Cardiac septum (tissue), 1 donor: Measurements from ENCODE around the gene HPS3. TPM values are rescaled to one million over a fixed set of nuclear protein-coding genes. Genes with fewer than 3 reads are reported as not detected.
"Not testable (repeated sequence)": the region's sequence is repeated elsewhere in the genome, so short reads cannot be mapped to it uniquely, and the experiment has no call there.

ENCODE experiments used
- DNase-seq: peaks from one replicate; pipeline ENCODE4 v3.0.0-alpha.2; 2020; ENCODE audit warnings: low spot score
- intact Hi-C: fragments of 100-400 bp; cut with DNase I; formaldehyde crosslinking; loops from one replicate; pipeline ENCODE4 v1.14.0; 2022
- long read RNA-seq: library from polyadenylated mRNA; unstranded; transcript quantifications from one replicate; pipeline ENCODE4 v2.0.0, GENCODE V29; 2021
- total RNA-seq: library from RNA; stranded (reverse); fragmentation: NEBNext Ultra II Directional; extraction: Animal tissue kit (Norgen Biotek cat#: 25700); gene quantifications from one replicate; pipeline ENCODE4 v1.2.1, GENCODE V29; 2021
- donor health status: DM: no; HTN: no; CAD: no.

Gene HPS3, protein sequence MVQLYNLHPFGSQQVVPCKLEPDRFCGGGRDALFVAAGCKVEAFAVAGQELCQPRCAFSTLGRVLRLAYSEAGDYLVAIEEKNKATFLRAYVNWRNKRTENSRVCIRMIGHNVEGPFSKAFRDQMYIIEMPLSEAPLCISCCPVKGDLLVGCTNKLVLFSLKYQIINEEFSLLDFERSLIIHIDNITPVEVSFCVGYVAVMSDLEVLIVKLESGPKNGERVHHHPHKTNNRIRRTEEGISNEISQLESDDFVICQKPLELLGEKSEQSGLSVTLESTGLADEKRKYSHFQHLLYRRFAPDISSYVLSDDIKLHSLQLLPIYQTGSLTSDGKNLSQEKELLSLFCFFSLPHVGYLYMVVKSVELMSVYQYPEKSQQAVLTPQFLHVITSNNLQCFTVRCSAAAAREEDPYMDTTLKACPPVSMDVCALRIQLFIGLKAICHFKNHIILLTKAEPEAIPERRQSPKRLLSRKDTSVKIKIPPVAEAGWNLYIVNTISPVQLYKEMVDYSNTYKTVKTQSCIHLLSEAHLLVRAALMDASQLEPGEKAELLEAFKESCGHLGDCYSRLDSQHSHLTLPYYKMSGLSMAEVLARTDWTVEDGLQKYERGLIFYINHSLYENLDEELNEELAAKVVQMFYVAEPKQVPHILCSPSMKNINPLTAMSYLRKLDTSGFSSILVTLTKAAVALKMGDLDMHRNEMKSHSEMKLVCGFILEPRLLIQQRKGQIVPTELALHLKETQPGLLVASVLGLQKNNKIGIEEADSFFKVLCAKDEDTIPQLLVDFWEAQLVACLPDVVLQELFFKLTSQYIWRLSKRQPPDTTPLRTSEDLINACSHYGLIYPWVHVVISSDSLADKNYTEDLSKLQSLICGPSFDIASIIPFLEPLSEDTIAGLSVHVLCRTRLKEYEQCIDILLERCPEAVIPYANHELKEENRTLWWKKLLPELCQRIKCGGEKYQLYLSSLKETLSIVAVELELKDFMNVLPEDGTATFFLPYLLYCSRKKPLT
- 6.2 TPM for total RNA-seq
- long read RNA-seq, full-length matches to known transcripts: 11 of 14 reads
- long read RNA-seq, partial matches to known transcripts: 0 of 14 reads
- long read RNA-seq, other reads (novel, unspliced or antisense): 3 of 14 reads

DNA sequence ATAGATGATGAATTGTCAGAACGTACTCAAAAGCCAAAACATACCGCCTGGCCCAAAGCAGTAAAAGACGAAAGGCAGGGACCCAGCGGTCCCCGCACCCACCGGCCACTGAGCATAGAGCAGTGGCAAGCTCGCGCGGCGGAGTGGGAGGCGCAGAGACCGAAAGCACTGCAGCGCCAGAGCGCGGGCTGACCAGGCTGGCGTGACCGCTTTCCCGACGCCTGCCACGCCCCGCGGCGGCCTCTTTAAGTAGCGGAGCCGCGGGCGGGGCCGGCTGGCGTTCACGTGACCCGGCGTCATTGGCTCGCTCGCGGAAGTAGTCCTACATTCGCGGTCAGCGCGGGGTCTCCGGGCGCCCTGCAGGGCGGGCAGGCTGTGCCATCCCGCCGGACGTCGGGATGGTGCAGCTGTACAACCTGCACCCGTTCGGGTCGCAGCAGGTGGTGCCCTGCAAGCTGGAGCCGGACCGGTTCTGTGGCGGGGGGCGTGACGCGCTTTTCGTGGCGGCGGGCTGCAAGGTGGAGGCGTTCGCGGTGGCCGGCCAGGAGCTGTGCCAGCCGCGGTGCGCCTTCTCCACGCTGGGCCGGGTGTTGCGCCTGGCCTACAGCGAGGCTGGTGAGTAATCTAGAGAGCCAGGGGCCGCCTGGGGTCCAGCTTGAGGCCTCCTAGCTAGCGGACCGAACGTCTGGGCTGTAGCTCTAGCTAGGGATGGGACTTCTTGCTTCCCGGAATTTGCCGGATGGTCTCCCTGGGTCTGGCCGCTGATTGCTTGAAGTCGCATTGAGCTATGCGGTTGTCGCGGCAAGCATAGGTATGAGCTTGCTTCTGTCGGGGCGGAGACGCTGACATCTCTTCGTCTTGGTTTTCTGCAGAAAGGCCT is at the start of gene HPS3:
Gene HPS3 (plus strand): TSS at position 313 of the 880 bp plus-strand sequence. CDS start 86 bp downstream, at position 399.
- DNase-seq: peak; percentile 97
- intact Hi-C loops: loop anchor here (5.0 to 10.0 kb wide), 2 partner anchors 53 to 345 kb away; partner anchors contain the start of gene TM4SF4

DNA sequence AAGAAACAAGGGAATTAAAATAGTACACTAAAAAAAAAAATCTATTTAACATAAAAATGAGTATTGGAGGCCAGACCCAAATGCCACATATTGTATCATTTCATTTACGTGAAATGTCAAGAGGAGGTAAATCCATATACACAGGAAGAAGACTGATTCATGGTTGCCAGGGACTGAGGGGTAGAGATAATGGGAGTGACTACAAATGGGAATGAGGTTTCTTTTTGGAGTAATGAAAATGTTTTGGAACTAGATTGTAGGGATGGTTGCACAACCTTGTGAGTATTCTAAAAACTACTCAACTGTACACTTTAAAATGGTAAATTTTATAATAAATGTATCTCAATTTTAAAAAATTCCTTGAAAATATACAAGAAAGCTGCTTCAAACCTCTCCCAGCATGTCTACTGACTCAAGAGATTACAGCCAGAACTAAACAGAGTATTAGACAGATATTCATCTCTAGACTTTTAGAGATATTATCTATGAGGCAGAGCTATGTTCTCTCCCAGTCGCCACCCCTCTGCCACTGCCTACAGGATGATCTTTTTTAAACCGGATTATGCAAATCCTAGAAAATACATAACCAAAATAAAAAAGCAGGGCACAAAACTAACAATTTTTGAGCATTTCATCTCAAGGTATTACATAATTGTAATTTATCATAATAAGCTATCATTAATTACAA is 49.3 kb upstream of the HPS3 start:
- intact Hi-C loops: no loop called here
- no peak for DNase-seq

DNA sequence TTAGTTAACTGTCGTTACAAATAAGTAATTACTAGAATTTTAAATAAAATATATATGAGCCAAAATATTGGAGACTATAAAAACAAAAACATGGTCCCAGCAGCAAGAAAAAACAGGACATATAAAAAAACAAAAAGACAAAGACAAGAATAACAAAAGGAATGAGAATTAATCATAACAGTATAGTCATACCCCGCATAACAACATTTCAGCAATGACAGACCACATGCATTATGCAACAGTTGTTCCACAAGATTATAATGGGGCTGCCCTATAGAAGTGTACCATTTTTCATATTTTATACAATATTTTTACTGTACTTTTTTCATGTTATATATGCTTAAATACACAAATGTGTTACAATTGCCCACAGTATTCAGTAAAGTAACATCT is 48.7 kb upstream of the HPS3 start:
- intact Hi-C loops: no loop called here
- no peak for DNase-seq

DNA sequence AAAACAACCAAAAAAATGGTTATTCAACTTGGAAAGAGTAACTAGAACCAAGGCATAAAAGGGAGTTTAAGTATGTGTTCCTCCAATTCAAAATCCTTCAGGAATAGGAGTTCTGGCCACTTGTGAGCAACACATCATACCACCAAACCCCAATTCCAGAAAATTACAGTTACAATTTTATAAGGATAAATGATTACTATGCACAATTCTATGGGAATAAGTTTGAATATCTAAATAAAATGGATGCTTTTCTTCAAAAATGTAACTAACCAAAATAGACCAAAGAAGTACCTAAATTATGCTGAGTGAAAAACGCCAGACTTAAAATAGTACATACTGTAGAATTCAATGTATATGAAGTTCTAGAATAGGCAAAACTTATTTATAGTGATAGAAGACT is 47.7 kb upstream of the HPS3 start:
- intact Hi-C loops: no loop called here
- DNase-seq: no peak

DNA sequence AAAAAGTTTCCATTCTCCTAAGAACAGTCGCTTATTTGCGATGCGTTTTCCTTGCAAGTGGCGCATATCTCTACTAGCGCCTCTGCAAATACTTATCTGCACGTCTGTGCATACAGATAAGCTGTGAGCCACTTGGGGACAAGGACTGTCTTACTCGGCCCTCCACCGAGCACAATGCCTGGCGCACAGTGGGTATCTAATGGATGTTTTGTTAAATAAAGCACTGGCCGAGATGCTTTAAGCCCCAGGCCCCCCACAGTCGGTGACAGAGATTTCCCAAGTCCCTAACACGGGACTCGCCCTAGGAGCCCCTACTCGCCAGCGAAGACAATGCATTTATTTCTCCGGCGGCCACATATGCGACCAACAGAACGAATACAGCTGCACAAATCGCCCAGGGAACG is 43.6 kb upstream of the HPS3 start:
- no peak for DNase-seq
- intact Hi-C loops: loop anchor here (2.0 kb wide), 1 partner anchor 95 kb away; the partner anchor contains the start of gene GYG1

DNA sequence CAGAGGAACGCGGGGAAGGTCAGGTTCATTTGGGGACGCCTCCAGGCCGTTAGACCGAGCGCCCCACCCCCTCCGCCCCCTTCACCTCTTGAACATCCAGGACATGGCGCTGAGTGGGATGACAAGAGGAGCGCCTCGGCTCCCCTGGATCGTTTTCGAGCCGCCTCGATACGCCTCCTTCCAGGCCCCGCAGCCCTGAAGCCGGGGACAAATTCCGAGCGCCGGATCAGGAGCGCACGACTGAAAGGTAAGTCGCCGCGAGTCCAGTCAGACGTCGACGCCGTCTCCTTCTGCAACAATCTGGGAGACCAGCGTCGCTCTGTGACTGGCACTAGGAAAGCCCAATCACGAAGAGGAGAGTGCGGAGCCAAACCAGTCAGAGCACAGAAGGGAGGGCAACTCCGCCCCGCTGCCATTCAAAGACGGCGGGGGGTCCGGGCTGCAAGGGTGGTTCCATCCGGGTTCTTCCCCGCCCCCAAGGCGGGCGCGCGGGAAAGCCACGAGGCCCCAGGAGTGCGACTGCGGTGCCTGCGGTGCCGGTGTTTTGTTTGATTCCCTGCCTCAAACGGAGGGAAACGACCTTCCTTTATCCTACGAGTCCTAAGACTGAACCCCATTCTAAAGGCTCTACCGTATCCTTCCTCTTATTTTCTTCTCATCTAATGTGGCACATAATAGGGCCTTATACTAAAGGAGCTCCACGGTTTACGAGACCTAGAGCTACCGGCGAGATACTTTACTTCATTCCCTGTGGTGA is 43.0 kb upstream of the HPS3 start, which contains the start of gene HLTF:
Gene HLTF (minus strand): TSS at position 302 of the 757 bp plus-strand sequence. CDS start 197 bp downstream, at position 105.
- intact Hi-C loops: loop anchor here (2.0 kb wide), 1 partner anchor 96 kb away; the partner anchor contains the start of gene GYG1
- peak; percentile 95 for DNase-seq

DNA sequence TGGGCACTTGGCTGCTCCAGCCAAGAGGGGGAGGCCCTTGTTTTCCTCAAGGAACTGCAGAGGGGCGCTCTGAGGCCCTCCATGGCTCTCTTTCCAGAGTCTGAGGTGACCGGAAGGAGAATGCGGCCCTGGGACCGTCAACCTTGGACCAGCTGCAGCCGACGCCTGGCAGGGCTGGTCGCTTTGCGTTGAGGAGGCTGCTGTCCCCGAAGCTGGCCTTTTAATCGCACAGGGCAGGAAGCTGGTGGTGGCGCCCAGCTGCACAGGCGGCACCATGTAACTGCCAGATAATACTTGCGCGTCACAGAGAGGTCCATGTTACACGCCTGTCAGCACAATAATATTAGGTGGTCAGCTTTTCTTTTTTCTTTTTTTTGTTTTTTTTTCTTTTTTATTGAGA is 42.2 kb upstream of the HPS3 start:
- no peak for DNase-seq
- intact Hi-C loops: loop anchor here (2.0 kb wide), 1 partner anchor 96 kb away; the partner anchor contains the start of gene GYG1

DNA sequence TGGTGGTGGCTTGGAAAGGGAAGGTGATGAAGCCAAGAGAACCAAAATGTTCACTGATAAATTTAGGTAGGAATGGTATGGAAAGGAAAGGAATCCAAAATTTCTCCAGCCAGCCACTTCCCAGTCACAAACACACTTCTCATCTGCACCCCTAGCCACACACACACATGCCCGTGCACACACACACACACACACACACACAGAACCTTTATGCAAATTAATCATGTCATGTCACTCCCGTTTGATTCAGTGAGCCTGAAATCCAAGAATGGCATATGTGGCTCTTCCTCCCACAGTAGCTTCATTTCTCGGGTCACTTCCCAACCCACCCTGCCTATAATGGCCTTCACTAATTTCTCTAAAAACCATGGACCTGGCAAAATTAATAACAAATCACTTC is 40.0 kb upstream of the HPS3 start:
- DNase-seq: no peak
- intact Hi-C loops: no loop called here

DNA sequence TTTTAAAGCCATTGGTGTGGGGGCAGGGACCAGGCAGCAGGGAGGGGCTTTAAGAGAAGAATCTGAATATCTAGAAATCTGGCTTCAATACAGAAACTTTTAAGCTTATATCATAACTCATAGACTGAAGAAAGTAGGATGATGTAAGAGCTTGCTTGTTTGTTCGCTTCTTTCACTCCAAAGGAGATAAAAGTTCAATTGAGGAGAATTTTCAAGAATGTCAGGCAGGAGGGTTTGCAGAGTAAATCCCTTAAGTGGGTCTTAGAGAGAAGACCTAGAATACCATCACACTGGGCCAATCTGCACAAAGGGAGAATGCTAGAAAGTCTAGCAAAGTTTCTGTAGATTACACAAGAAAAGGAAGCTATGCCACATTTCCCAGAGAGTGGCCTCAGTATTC is 39.0 kb upstream of the HPS3 start:
- no peak for DNase-seq
- intact Hi-C loops: no loop called here

DNA sequence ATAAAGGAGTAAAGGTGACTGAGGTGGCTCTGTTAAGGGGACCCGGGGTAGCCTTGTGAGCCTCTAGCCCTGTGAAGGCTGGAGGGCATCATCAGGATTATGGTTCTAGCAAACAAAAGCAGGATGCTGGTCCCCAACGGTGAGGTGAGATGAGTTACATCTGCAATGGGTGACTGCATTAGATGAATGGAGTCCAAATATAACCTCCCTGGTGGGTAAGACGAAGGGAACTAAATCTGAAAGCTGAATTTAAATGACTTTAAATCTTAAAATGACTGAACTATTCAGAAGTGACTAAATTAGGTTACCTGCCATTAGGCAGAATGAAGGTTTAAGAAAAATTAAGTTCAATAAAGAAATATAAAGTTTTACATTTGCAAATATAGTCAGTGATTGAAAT is 38.5 kb upstream of the HPS3 start:
- intact Hi-C loops: no loop called here

DNA sequence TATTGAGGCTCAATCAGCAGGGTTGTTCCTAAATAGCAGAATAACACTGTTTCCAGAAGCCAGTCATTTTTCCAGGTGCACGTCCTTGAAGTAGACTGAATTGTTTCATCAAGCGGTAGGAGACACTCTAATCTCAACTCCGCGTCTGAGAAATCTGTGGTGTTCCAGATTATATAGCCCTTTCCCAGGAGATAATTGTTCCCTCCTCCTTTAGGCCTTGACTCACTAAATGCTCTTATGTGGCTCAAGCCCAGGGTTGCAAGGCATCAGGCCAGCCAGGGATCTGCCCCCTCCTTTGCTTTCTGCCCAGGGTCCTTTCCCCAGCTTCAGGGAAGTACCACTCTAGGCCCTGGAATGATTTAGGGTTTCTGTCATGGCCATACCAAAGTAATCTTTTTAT is 37.5 kb upstream of the HPS3 start:
- intact Hi-C loops: no loop called here
- DNase-seq: no peak

More for the DNA sequence above, 38.5 kb upstream of the HPS3 start:
- no peak for DNase-seq

DNA sequence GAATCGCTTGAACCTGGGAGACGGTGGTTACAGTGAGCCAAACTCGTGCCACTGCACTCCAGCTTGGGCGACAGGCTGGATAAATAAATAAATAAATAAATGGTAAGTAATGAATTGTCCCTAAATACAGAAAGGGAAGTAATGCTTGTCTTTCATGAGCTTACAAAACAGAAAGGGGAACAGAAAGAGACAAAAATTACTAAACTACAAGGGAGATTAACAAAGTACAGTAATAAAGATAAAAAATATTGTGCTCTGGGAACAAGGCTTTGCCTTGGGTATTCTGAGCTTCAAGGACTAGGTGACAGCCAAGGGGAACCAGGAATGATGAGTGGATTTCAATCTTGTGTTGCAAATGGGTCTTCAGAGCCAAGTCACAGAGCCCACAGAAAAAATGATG is 34.0 kb upstream of the HPS3 start:
- no peak for DNase-seq
- intact Hi-C loops: no loop called here

DNA sequence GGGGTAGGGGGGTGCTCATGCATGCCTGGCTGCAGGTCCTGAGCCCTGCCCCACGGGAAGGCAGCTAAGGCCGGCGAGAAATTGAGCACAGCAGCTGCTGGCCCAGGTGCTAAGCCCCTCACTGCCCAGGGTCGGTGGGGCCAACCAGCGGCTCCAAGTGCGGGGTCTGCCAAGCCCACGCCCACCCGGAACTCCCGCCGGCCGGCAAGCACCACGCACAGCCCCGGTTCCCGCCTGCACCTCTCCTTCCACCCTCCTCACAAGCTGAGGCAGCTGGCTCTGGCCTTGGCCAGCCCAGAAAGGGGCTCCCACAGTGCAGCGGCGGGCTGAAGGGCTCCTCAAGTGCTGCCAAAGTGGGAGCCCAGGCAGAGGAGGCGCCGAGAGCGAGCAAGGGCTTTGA is 31.5 kb upstream of the HPS3 start:
- intact Hi-C loops, DNase-seq: not testable (repeated sequence)

DNA sequence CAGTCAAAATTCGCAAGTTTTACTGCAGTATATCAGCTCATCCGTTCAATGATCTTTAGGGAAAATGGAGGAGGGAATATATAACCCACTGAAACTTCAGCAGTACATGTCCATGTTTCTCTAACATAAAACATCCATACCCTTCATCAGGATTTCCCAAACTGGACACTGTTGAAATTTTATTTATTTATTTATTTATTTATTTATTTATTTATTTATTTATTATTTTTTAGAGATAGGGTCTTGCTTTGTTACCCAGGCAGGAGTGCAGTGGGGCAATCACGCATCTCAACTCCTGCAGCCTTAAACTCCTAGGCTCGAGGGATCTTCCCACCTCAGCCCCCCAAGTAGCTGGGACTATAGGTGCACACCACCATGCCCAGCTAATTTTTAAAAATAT is 28.3 kb upstream of the HPS3 start:
- intact Hi-C loops: no loop called here
- DNase-seq: no peak

DNA sequence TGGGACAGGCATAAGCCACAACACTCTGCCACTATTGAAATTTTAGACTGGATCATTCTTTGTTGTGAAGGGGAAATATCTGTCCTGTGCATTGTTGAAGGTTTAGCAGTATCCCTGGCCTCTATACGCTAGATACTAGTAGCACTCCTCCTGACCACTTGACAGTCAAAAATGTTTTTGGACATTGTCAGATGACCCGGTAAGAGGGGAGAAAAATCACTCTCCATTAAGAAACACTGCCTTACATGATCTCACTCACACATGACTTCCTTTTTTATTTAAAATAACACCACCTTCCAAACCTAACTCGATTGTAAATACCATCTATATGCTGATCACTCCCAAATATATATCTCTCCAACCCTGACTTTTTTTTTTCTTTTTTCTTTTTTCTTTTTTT is 27.8 kb upstream of the HPS3 start:
- intact Hi-C loops: no loop called here
- no peak for DNase-seq

DNA sequence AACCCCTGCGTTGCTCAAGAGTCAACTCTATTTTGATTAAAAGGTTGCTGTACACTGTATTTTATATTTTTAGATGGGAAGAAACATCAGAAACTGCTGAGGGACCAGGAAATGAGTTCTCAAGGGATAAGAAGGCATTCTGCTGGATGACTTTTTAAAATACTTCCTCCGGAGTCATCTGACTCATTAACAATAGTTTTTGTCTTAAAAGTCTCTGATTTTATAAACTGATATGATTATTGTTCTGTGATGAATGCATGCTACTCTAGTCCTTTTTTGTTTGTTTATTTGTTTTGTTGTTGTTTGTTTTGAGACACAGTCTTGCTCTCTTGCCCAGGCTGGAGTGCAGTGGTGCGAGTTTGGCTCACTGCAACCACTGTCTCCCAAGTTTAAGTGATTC is 25.0 kb upstream of the HPS3 start:
- intact Hi-C loops: no loop called here
- DNase-seq: no peak

DNA sequence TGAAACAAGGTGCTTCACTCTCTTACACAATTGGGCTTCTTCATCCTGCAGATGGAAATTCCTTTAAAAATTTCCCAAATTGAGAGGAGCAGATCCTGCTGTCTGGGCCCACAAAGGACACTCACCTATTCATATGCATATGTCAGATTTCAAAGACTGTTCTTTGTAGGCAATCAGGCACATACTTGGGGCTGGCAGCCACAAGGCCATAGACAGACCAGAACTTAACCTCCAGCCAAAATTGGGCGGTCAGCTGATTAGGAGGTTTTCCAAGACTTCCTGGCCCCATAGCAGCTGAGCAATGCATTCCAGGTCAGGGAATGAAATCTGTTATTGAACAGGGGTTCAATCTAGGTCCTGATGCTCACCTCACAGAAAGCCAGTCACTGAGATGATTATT is 15.0 kb upstream of the HPS3 start:
- no peak for DNase-seq
- intact Hi-C loops: no loop called here

DNA sequence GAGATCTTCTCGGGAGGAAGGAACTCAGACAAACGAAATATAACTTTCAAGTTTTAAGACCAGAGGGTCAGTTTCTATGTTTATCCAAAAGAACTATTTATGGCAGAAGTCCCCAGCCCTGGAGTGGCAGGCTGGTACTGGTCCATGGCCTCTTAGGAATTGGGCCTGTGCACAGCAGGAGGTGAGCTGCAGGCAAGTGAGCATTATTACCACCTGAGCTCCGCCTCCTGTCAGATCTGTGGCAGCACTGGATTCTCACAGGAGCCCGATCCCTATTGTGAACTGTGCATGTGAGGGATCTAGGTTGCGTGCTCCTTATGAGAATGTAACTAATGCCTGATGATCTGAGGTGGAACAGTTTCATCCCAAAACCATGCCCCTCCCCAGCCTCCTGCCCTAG is 14.3 kb upstream of the HPS3 start:
- intact Hi-C loops: no loop called here
- DNase-seq: no peak
